GM19452 (cell line): Measurements from ENCODE around the gene THOC6.

Experiments used
- ATAC-seq: cut with Tn5 transposase; IDR thresholded peaks from one replicate; pipeline ENCODE4 v1.9.1; 2021; ENCODE audit not compliant: unreplicated experiment

The THOC6 gene

GRCh38 chr16:3029491-3030221 is 5.8 kb downstream of the THOC6 start:
- ATAC-seq: no peak

GRCh38 chr16:3030222-3031212 is 6.7 kb downstream of the THOC6 start:
- ATAC-seq: no peak

GRCh38 chr16:3032624-3033023 is 8.8 kb downstream of the THOC6 start:
- no peak for ATAC-seq

- no peak for ATAC-seq
Observed at GRCh38 chr16:3035289-3035971, 11.6 kb downstream of the THOC6 start.

- ATAC-seq: no peak
Observed at GRCh38 chr16:3035972-3036725, 12.3 kb downstream of the THOC6 start.

GRCh38 chr16:3036726-3037315 is 13.0 kb downstream of the THOC6 start, which contains the start of gene BICDL2:
BICDL2 (minus strand) TSS chr16:3036944; CDS start chr16:3035496, 1,448 bp downstream.
- no peak for ATAC-seq

GRCh38 chr16:3038256-3038655 is 14.4 kb downstream of the THOC6 start:
- ATAC-seq: no peak

GRCh38 chr16:3038896-3039295 is 15.1 kb downstream of the THOC6 start:
- ATAC-seq: no peak

- ATAC-seq: no peak
Observed at GRCh38 chr16:3042376-3042775, 18.5 kb downstream of the THOC6 start.

- ATAC-seq: no peak
Observed at GRCh38 chr16:3044708-3045107, 20.9 kb downstream of the THOC6 start.

GRCh38 chr16:3045758-3046640 is 22.2 kb downstream of the THOC6 start, which contains the start of gene MMP25:
MMP25 (plus strand) TSS chr16:3046561; CDS start chr16:3046918, 357 bp downstream.
- no peak for ATAC-seq

- ATAC-seq: no peak
Observed at GRCh38 chr16:3046641-3047386, 23.0 kb downstream of the THOC6 start.

- no peak for ATAC-seq
Observed at GRCh38 chr16:3047387-3047720, 23.5 kb downstream of the THOC6 start.

- no peak for ATAC-seq
Observed at GRCh38 chr16:3049921-3050481, 26.2 kb downstream of the THOC6 start.

GRCh38 chr16:3050487-3050886 is 26.7 kb downstream of the THOC6 start:
- ATAC-seq: no peak

GRCh38 chr16:3051009-3051408 is 27.2 kb downstream of the THOC6 start:
- ATAC-seq: no peak

- no peak for ATAC-seq
Observed at GRCh38 chr16:3051494-3051893, 27.7 kb downstream of the THOC6 start.
